Amygdala (tissue), 56 donors: ENCODE results near the gene GLYATL1.
"Not testable (repeated sequence)": the region's sequence is repeated elsewhere in the genome, so short reads cannot be mapped to it uniquely, and the experiment has no call there.

Experiments
- DNase-seq, 56 donors: peaks; one replicate each; lab custom pipeline; 2025; lab: John Stamatoyannopoulos, UW

GLYATL1 gene

GRCh38 chr11:58980159-58980843, 41.0 kb downstream of the GLYATL1 start:
- DNase-seq, result no peak

- DNase-seq, result no peak
Observed at GRCh38 chr11:58992489-58992888, 53.2 kb downstream of the GLYATL1 start.

DNA sequence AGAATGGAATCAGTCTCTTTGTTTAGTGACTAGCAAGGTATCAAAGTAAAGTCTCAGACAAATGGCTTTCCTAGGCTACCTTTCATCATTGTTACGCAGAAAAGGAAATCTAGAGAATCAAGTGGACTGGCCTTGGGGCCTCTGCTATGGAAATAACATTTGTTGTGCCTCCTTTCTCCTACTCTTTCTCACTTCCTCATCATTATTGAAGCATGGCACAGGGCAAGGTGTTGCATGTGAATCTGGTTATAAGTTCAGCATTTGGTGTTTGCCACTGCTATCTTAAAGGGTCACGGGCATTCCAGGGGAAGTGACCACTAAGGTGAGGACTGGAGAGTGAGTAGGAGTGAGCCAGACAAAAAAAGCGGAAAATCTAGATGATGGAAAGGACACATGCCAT, 54.9 kb downstream of the GLYATL1 start:
- DNase-seq, result no peak

- no peak for DNase-seq
Observed at GRCh38 chr11:58998480-58999290, 59.4 kb downstream of the GLYATL1 start.

GRCh38 chr11:58999291-58999680, 60.0 kb downstream of the GLYATL1 start:
- DNase-seq, result peak in 1 of 56 donors; percentile 0

DNA sequence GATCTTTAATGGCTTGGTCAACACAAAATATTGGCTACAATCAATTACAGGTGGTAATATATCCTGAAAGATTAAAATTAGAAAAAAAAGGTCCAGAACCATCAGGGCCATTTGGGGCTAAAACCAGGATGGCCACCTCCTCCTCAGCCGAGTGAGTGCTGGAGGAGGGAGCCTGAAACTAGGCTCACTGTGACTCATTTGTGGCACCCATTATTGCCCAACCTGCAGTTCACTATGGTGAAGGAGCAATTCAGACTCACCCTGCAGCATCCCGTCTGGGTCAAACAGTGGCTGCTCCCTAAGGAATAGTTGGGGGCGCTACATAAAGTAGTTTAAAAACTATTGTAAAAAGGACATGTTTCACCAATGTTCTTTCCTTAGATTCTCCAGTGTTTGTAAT, 60.7 kb downstream of the GLYATL1 start:
- DNase-seq, result no peak

- not testable (repeated sequence) for DNase-seq
Observed at GRCh38 chr11:59002006-59002405, 62.7 kb downstream of the GLYATL1 start.
